Choroid plexus epithelial cell (primary cell): Measurements from ENCODE around the gene OR6J1.
"Not testable (repeated sequence)": the region's sequence is repeated elsewhere in the genome, so short reads cannot be mapped to it uniquely, and the experiment has no call there.

ENCODE experiments used
- DNase-seq: peaks from one replicate; pipeline ENCODE4 v3.0.0-alpha.2; 2010; ENCODE audit warnings: low read depth
- H3K4me3 ChIP-seq: 2 replicates; pipeline ENCODE4 v1.5.1; 2011; ENCODE audit warnings: low read depth, mild to moderate bottlenecking, control low read depth, low read length, moderate library complexity
- TF ChIP-seq, protein P1 (sequence below): conservative IDR thresholded peaks from 2 replicates; pipeline ENCODE4 v1.5.1; 2011; ENCODE audit warnings: low read depth, mild to moderate bottlenecking, control low read depth, inconsistent platforms, low read length, moderate library complexity

OR6J1 gene

DNA sequence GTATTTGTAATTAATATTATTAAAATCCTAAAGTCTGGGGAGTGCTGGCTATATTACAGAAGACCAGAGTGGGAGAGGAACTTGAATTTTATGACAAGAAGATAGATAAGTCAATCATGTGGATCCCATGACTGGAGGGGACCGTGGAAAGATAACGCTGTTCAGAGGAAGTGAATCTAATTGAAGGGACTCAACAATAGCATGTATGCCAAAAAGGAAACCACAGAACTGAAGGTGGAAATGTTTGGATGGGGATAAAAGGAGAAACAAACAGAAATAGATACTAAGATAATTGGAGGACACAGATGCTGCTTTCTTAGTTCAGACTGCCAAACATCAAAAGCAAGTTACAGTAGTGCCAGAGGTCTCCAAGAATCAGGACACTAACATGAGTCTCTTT, 21.1 kb downstream of the OR6J1 start:
- no peak for DNase-seq
- TF ChIP-seq, protein P1, sequence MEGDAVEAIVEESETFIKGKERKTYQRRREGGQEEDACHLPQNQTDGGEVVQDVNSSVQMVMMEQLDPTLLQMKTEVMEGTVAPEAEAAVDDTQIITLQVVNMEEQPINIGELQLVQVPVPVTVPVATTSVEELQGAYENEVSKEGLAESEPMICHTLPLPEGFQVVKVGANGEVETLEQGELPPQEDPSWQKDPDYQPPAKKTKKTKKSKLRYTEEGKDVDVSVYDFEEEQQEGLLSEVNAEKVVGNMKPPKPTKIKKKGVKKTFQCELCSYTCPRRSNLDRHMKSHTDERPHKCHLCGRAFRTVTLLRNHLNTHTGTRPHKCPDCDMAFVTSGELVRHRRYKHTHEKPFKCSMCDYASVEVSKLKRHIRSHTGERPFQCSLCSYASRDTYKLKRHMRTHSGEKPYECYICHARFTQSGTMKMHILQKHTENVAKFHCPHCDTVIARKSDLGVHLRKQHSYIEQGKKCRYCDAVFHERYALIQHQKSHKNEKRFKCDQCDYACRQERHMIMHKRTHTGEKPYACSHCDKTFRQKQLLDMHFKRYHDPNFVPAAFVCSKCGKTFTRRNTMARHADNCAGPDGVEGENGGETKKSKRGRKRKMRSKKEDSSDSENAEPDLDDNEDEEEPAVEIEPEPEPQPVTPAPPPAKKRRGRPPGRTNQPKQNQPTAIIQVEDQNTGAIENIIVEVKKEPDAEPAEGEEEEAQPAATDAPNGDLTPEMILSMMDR = no peak
- no peak overlapping the region for H3K4me3 ChIP-seq

DNA sequence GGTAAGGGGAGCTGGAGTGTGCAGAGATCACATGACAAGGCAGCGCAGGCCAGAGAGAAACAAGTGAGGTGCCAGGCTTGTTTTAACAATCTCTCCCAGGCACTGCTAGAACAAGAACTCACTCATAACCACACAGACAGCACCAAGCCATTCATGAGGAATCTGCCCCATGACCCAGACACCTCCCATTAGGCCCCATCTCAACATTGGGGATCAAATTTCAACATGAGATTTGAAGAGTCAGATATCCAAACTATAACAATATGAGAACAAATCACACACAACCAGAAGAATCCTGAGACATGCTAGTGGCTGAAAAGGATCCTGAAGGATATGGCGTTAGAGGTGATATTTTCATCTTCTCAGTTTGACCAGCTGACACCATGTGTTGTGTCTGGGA, 21.9 kb downstream of the OR6J1 start:
- DNase-seq = peak; percentile 89
- H3K4me3 ChIP-seq = no peak overlapping the region
- TF ChIP-seq, protein P1 = no peak

DNA sequence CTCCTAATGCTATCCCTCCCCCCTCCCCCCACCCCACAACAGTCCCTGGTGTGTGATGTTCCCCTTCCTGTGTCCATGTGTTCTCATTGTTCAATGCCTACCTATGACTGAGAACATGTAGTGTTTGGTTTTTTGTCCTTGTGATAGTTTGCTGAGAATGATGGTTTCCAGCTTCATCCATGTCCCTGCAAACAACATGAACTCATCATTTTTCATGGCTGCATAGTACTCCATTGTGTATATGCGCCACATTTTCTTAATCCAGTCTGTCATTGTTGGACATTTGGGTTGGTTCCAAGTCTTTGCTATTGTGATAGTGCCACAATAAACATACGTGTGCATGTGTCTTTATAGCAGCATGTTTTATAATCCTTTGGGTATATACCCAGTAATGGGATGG, 28.4 kb downstream of the OR6J1 start:
- not testable (repeated sequence) for DNase-seq, H3K4me3 ChIP-seq

DNA sequence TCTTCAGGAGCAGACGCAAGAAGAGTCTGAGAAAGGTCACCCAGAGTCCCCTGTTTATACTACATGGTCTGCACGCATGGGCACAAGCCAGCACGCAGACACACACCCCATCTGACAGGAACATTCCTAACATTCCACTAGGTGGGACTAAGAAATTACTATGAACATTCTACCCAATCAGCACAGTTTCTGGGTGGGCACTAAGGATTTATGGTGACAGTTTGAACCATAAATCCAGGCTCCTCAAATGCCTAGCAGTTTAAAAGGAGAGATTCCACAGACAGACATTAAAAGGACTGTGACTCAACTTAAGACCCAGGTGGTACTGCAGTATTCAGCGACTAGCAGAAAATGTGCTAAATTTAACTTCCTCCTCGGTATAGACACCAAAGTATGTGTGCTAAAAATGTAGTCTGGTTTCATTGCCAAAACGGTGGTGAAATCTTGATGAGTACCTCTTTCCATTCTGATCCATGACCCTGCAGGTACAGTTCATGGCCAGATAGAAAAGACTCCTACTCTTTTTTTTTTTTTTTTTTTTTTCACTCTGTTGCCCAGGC, 29.8 kb downstream of the OR6J1 start:
- TF ChIP-seq, protein P1 = no peak
- peak; percentile 98 for DNase-seq
- no peak overlapping the region for H3K4me3 ChIP-seq

DNA sequence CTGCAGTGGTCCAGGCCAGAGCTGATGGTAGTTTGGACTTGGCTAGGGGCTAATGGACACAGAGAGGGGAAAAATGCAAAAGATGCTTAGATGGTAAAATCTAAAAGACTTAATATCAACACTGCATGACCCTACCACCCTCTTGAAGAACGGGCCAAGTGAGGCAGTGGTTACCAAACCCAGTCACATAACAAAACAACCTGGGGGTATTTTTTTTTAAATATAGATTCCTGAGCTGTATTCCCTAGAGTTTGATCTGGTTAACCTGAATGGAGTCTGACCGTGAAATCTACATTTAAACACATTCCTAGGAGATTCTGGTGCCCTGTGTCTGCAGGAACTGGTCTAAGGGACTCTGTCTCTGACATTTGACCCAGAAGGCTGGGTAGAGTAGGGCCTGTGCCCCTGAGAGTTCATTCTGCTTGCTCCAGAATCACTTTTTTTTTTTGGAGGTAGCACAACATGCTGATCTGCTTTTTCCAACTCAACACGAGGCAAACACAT, 30.4 kb downstream of the OR6J1 start:
- TF ChIP-seq, protein P1 = no peak
- no peak for DNase-seq
- no peak overlapping the region for H3K4me3 ChIP-seq

DNA sequence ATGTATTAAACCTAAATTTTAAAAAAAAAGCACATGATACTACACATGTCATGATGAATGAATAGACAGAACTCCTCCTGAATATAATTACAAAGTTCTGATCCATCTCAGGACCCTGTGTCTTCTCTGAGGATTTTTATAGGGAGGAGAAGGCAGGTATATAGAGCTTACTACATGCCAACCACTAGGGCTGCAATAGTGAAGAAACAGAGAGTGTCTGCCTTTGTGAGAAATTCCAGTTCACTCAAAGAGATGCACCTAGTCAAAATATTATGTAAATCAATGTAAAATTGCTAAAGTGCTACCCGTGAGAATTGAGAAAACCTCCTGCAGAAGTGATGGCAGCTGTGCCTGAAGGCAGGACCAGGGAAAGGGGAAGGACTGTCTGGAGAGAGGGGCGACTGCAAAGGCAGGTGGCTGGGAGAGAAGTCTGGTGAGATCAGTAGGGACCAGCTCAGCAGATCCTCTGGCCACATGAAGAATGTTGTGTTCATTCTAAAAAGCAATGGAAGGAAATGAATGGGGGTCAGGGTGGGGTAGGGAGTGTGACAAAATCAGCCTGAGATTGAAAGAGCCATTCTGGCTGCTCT, 31.0 kb downstream of the OR6J1 start:
- peak; percentile 45 for DNase-seq
- TF ChIP-seq, protein P1 = peak; percentile 41
- no peak overlapping the region for H3K4me3 ChIP-seq

DNA sequence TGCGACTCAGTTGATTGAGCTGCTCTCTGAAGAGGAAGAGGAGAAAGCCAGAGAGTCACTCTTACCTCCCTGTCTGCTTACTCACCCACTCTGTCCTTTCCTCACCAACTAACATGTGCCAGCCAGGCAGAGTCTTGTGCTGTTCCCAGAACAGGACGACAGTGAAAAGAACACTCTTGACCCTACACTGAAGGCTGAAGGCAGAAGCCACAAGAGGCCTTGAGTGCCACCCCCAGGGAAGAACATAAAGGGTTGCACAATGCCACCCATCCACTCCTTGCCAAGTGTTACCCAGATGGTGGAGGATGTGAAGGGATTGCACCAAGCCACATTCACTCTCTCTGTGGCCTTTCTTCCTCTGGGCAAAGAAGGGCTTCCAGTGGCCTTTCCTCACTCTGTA, 33.2 kb downstream of the OR6J1 start:
- no peak overlapping the region for H3K4me3 ChIP-seq
- TF ChIP-seq, protein P1 = no peak
- no peak for DNase-seq
